Common myeloid progenitor, CD34-positive (primary cell): ENCODE measurements around the gene TMEM203.

Experiments used
- CTCF ChIA-PET: fragments of 350-600 bp; sonication (Branson Sonifier 250); formaldehyde crosslinking; loops from one replicate; lab custom pipeline; 2021; ENCODE audit warnings: antibody characterized with exemption; lab: Charles Lee
- POLR2A ChIA-PET: fragments of 350-600 bp; sonication (Branson Sonifier 250); formaldehyde crosslinking; loops from one replicate; lab custom pipeline; 2021; ENCODE audit warnings: antibody characterized with exemption; lab: Charles Lee
- DNase-seq, 3 donors: peaks; one replicate each; pipeline versions ENCODE4 v3.0.0 to v3.0.0-alpha.2; 2013
- H3K27ac ChIP-seq, 2 experiments: 1 replicate in 1 of 2; 2 replicates in 1 of 2; pipeline ENCODE4 v1.7.0; 2013; ENCODE audit warnings: inconsistent platforms in 2 of 2, low read length in 2 of 2, mild to moderate bottlenecking in 2 of 2, low read depth in 1 of 2, moderate library complexity in 1 of 2; ENCODE audit not compliant: severe bottlenecking in 2 of 2, insufficient read depth in 1 of 2, poor library complexity in 1 of 2
- H3K27me3 ChIP-seq, 5 experiments: replicated peaks in 2 of 5; 1 replicate in 3 of 5; 2 replicates in 2 of 5; pipeline versions ENCODE4 v1.6.1 to v1.7.0; 2013; ENCODE audit warnings: low read length in 4 of 5, mild to moderate bottlenecking in 2 of 5, moderate library complexity in 2 of 5, inconsistent platforms in 1 of 5; ENCODE audit not compliant: insufficient read depth in 5 of 5, control insufficient read depth in 4 of 5
- H3K36me3 ChIP-seq, 4 experiments: 1 replicate in 2 of 4; 2 replicates in 2 of 4; pipeline versions ENCODE4 v1.6.1 to v1.7.0; 2013; ENCODE audit warnings: low read length in 3 of 4, control low read depth in 1 of 4, mild to moderate bottlenecking in 1 of 4; ENCODE audit not compliant: control insufficient read depth in 4 of 4, insufficient read depth in 4 of 4
- H3K4me1 ChIP-seq, 4 experiments: 1 replicate in 3 of 4; 2 replicates in 1 of 4; pipeline versions ENCODE4 v1.6.1 to v1.7.1; 2013; ENCODE audit warnings: low read length in 3 of 4, mild to moderate bottlenecking in 3 of 4, control low read depth in 1 of 4, inconsistent platforms in 1 of 4, moderate library complexity in 1 of 4; ENCODE audit not compliant: control insufficient read depth in 4 of 4, insufficient read depth in 4 of 4; ENCODE audit errors: control extremely low read depth in 1 of 4
- H3K4me3 ChIP-seq, 7 experiments: 1 replicate in 4 of 7; 2 replicates in 3 of 7; pipeline versions ENCODE4 v1.5.1 to v1.7.0; 2013; ENCODE audit warnings: mild to moderate bottlenecking in 7 of 7, low read length in 6 of 7, moderate library complexity in 6 of 7, inconsistent platforms in 2 of 7, low read depth in 2 of 7, control low read depth in 1 of 7; ENCODE audit not compliant: insufficient read depth in 4 of 7, control insufficient read depth in 1 of 7; ENCODE audit errors: extremely low read depth in 1 of 7
- H3K9me3 ChIP-seq, 5 experiments: 1 replicate in 4 of 5; 2 replicates in 1 of 5; pipeline versions ENCODE4 v1.6.1 to v1.7.1; 2013; ENCODE audit warnings: low read length in 4 of 5, mild to moderate bottlenecking in 2 of 5, inconsistent platforms in 1 of 5, low read depth in 1 of 5, moderate library complexity in 1 of 5; ENCODE audit not compliant: control insufficient read depth in 4 of 5, insufficient read depth in 2 of 5; ENCODE audit errors: control extremely low read depth in 1 of 5
- WGBS: methylation state at CpG from one replicate; pipeline ENCODE4 v1.1.5; 2013; ENCODE audit not compliant: insufficient coverage; 5-methylcytosine and 5-hydroxymethylcytosine counted together

Gene TMEM203

DNA sequence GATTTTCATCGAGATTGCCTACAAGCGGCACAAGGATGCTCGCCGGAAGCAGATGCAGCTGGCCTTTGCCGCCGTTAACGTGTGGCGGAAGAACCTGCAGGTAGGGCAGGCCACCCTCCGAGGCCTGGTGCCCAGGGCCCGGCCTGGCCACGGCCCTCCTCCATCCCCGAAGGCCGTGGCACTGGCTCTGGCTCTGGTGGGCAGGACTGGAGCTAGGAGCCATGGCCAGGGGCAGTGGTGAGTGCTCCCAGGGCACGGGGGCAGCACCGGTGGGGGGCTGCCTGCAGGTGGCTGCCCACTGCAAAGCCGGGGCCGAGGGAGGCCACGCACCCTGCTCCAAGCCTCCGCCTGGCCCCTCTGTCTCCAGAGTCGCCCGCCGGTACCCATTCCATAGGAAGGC, 41.6 kb downstream of the TMEM203 start:
- peaks cover 0 to 49% (median 32%) of the 10 kb centered on the region in 4 experiments for H3K4me1 ChIP-seq
- no peak overlapping the region for H3K27ac ChIP-seq
- H3K9me3 ChIP-seq = no peaks in the 10 kb centered on the region
- no peak for DNase-seq
- H3K36me3 ChIP-seq = no peaks in the 10 kb centered on the region
- ChIA-PET POLR2A (no interaction called here), CTCF (no interaction called here)
- H3K4me3 ChIP-seq = no peak overlapping the region
- peaks cover 0 to 96% (median 17%) of the 10 kb centered on the region in 5 experiments for H3K27me3 ChIP-seq
- 92% methylated on average over 18 of the region's 22 CpGs for WGBS

DNA sequence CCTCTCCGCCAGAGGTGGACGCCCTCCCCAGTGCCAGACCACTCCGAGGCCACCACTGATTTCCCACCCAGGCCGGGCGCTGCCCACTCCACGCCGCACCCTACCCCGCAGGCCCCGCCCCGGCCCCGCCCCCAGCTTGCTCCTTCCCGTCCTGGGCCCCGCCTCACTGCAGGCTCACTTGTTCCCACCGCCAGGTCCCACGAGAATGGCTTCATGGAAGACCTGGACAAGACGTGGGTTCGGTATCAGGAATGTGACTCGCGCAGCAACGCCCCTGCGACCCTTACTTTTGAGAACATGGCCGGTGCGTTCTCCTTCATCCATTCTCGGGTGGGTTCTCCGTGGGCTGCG, 42.1 kb downstream of the TMEM203 start:
- H3K27me3 ChIP-seq = peaks cover 0 to 97% (median 19%) of the 10 kb centered on the region in 5 experiments
- DNase-seq = no peak
- 41% methylated on average over 26 of the region's 26 CpGs for WGBS
- H3K27ac ChIP-seq = no peak overlapping the region
- no peaks in the 10 kb centered on the region for H3K9me3 ChIP-seq
- ChIA-PET CTCF (interaction anchor here (1.0 to 1.4 kb wide), 4 partner anchors 8 to 64 kb away, joined by 3 to 8 read pairs (median 4); partner anchors contain the start of genes RNF224 and TMEM210), POLR2A (interaction anchor here (1.5 kb wide), 1 partner anchor 66 kb away, joined by 3 read pairs; no protein-coding TSS in a partner anchor)
- H3K4me3 ChIP-seq = peak overlapping the region in 3 of 7 experiments; percentile 36 to 59 (median 49)
- no peaks in the 10 kb centered on the region for H3K36me3 ChIP-seq
- H3K4me1 ChIP-seq = peaks cover 0 to 49% (median 31%) of the 10 kb centered on the region in 4 experiments

DNA sequence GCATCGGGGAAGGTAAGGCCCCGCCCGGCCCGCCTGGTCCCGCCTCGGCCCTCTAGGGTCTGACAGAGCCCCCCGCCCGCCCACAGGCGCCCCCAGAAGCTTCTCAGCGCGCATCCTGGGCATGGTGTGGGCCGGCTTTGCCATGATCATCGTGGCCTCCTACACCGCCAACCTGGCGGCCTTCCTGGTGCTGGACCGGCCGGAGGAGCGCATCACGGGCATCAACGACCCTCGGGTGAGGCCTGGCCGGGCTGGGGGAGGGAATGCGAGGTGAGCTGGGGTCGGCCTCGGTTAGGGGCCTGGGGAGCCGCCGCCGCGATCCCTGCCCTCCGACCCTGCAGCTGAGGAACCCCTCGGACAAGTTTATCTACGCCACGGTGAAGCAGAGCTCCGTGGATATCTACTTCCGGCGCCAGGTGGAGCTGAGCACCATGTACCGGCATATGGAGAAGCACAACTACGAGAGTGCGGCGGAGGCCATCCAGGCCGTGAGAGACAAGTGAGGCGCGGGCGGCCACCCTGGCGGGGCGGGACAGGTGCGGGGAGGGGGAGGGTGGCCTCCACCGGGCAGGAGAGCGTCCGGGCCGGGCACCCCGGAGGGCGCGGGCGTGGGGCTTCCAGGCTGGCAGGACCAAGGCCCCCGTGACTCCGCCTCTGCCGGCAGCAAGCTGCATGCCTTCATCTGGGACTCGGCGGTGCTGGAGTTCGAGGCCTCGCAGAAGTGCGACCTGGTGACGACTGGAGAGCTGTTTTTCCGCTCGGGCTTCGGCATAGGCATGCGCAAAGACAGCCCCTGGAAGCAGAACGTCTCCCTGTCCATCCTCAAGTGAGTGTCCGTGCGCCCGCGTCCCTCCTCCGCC, 42.7 kb downstream of the TMEM203 start:
- H3K4me3 ChIP-seq = peak overlapping the region in 3 of 7 experiments; percentile 36 to 59 (median 49)
- WGBS = 8% methylated on average over 70 of the region's 74 CpGs
- peak in 1 of 3 donors; percentile 45 for DNase-seq
- H3K27ac ChIP-seq = no peak overlapping the region
- H3K9me3 ChIP-seq = no peaks in the 10 kb centered on the region
- H3K27me3 ChIP-seq = peaks cover 0 to 98% (median 23%) of the 10 kb centered on the region in 5 experiments
- no peaks in the 10 kb centered on the region for H3K36me3 ChIP-seq
- ChIA-PET CTCF (interaction anchor here (1.0 to 1.4 kb wide), 4 partner anchors 9 to 65 kb away, joined by 3 to 8 read pairs (median 4); partner anchors contain the start of genes RNF224 and TMEM210), POLR2A (interaction anchor here (0.6 to 1.5 kb wide), 2 partner anchors 67 to 98 kb away, joined by 3 read pairs; no protein-coding TSS in a partner anchor)
- H3K4me1 ChIP-seq = peaks cover 0 to 49% (median 27%) of the 10 kb centered on the region in 4 experiments

DNA sequence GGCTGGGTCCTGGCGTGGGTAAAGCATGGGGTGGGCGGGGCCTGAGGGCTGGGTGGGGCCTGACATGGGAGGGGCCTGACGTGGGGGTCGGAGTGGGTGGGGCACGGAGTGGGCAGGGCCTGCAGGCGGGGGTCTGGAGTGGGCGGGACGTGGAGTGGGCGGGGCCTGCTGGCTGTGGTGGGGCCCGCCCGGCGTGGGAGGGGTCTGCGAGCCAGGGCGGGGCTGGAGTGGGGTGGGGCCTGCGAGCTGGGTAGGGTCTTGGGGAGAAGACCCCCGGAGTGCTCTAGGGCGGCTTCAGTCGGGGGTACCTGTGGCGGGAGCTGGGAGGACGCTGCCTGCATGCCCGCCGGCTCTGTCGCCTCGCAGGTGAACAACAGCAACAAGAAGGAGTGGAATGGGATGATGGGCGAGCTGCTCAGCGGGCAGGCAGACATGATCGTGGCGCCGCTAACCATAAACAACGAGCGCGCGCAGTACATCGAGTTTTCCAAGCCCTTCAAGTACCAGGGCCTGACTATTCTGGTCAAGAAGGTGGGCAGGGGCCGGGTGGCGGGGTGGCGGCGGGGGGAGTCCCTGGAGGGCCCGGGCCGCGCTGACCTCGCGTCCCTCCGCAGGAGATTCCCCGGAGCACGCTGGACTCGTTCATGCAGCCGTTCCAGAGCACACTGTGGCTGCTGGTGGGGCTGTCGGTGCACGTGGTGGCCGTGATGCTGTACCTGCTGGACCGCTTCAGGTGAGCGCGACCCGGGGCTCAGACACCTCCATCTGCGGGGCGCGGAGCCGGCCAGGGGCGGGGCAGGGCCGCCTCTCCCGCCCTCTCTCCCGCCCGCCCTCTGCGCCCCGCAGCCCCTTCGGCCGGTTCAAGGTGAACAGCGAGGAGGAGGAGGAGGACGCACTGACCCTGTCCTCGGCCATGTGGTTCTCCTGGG, 43.6 kb downstream of the TMEM203 start:
- ChIA-PET CTCF (interaction anchor here (1.0 to 1.4 kb wide), 3 partner anchors 10 to 66 kb away, joined by 3 to 8 read pairs (median 4); partner anchors contain the start of genes RNF224 and TMEM210), POLR2A (interaction anchor here (0.6 to 1.5 kb wide), 2 partner anchors 68 to 98 kb away, joined by 3 read pairs; no protein-coding TSS in a partner anchor)
- 5% methylated on average over 52 of the region's 71 CpGs for WGBS
- H3K4me1 ChIP-seq = peaks cover 0 to 46% (median 26%) of the 10 kb centered on the region in 4 experiments
- H3K27me3 ChIP-seq = peaks cover 0 to 96% (median 28%) of the 10 kb centered on the region in 5 experiments
- no peaks in the 10 kb centered on the region for H3K36me3 ChIP-seq
- no peaks in the 10 kb centered on the region for H3K9me3 ChIP-seq
- H3K27ac ChIP-seq = no peak overlapping the region
- peak overlapping the region in 1 of 7 experiments; percentile 4 for H3K4me3 ChIP-seq
- DNase-seq = no peak

DNA sequence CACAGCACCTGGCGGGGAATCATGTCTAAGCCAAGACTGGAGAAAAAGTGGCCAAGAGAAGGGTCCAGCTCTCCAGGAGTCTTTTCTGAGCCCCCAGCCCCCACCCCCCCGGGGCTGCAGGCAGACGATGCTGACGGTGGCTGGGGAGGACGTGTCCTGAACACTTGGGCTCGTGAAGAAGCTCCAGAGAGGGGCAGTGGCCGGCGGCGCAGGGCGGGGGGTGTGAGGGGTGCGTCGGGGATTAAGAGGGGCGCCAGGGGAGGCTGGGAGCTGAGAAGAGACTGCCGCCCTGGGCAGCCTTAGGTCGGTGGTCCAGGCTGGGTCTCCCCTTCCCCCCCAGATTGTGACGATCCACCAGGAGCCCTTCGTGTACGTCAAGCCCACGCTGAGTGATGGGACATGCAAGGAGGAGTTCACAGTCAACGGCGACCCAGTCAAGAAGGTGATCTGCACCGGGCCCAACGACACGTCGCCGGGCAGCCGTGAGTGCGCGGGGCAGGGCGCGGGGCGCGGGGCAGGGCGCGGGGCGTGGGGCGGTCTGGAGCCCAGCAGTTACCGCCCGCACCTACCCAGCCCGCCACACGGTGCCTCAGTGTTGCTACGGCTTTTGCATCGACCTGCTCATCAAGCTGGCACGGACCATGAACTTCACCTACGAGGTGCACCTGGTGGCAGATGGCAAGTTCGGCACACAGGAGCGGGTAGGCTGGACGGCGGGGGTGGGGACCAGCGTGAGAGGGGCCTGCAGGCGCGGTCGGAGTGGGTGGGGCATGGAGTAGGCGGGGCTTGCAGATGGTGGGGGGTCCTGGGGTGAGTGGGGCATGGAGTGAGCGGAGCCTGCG, 44.5 kb downstream of the TMEM203 start:
- Histone ChIP-seq H3K27ac (no peak overlapping the region), H3K36me3 (no peaks in the 10 kb centered on the region), H3K27me3 (peaks cover 0 to 96% (median 23%) of the 10 kb centered on the region in 5 experiments), H3K4me3 (no peak overlapping the region), H3K4me1 (peaks cover 0 to 49% (median 29%) of the 10 kb centered on the region in 4 experiments), H3K9me3 (no peaks in the 10 kb centered on the region)
- ChIA-PET POLR2A (no interaction called here), CTCF (no interaction called here)
- peak in 1 of 3 donors; percentile 33 for DNase-seq
- WGBS = 32% methylated on average over 43 of the region's 56 CpGs

DNA sequence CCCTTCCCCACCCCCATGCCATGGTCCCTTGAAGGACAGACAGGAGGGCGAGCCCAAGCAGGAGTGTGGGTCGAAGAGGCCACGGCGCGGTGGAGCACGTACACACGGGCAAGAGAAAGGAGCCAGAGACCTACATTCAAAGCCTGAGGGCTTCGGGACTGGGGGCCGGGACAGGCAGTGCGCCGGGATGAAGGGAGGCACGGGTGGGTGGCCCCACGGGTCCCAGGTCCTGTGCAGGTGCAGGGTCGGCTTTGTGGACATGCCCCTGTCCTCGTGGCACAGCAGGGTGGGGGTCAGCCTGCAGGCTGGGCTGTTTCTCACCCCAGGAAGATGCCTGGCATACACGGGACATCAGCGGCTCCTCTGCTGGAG, 45.4 kb downstream of the TMEM203 start:
- CTCF ChIA-PET = no interaction called here
- peaks cover 0 to 96% (median 28%) of the 10 kb centered on the region in 5 experiments for H3K27me3 ChIP-seq
- POLR2A ChIA-PET = no interaction called here
- no peak for DNase-seq
- H3K4me3 ChIP-seq = no peak overlapping the region
- H3K9me3 ChIP-seq = no peaks in the 10 kb centered on the region
- H3K36me3 ChIP-seq = no peaks in the 10 kb centered on the region
- WGBS = 76% methylated on average over 17 of the region's 17 CpGs
- H3K4me1 ChIP-seq = peaks cover 0 to 49% (median 29%) of the 10 kb centered on the region in 4 experiments
- no peak overlapping the region for H3K27ac ChIP-seq
